ENCODE results near the gene CRBN. TPM values are rescaled to one million over a fixed set of nuclear protein-coding genes. Genes with fewer than 3 reads are reported as not detected.
A peak's percentile ranks its signal among the peaks of the same experiment; 100 is the strongest.

CRBN gene
- total RNA-seq, 1 donor from 2014 or later, result 52.6 TPM

DNA sequence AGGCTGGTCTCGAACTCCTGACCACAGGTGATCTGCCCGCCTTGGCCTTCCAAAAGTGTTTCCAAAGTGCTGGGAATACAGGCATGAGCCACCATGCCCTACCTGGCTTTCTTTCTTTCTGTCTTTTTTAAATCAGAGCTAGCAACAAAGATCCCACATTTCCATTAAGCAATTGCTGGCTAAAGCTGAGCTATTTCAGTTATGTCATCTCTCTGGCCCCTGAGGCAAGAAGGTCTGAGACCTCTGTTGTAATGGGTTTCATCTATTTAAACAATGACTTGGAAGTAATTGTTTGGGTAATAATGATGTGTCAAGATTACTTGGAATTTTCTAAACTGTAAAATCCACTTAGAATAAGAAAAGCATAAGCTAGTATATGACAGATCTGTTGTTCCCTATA lies 30.2 kb upstream of the CRBN start:
- Mint-ChIP-seq H3K36me3 (ENCODE audit: unreplicated experiment) (no peaks in the 10 kb centered on the region), H3K27ac (ENCODE audit: unreplicated experiment) (no peak overlapping the region), H3K4me3 (ENCODE audit: unreplicated experiment) (no peak overlapping the region), H3K27me3 (ENCODE audit: unreplicated experiment) (no peaks in the 10 kb centered on the region), H3K9me3 (ENCODE audit: unreplicated experiment) (no peaks in the 10 kb centered on the region), H3K4me1 (ENCODE audit: low read depth, unreplicated experiment) (no peaks in the 10 kb centered on the region)
- TF ChIP-seq CTCF (IDR thresholded peaks at IDR 0.05; ENCODE audit: partially characterized antibody, unreplicated experiment), result no peak
- no peak for DNase-seq

- no peaks in the 10 kb centered on the region for H3K36me3 Mint-ChIP-seq (ENCODE audit: unreplicated experiment)
- DNase-seq, result no peak
- H3K9me3 Mint-ChIP-seq (ENCODE audit: unreplicated experiment), result no peaks in the 10 kb centered on the region
- no peak for TF ChIP-seq CTCF (IDR thresholded peaks at IDR 0.05; ENCODE audit: partially characterized antibody, unreplicated experiment)
- H3K4me3 Mint-ChIP-seq (ENCODE audit: unreplicated experiment), result no peak overlapping the region
- no peak overlapping the region for H3K27ac Mint-ChIP-seq (ENCODE audit: unreplicated experiment)
- H3K4me1 Mint-ChIP-seq (ENCODE audit: low read depth, unreplicated experiment), result no peaks in the 10 kb centered on the region
- no peaks in the 10 kb centered on the region for H3K27me3 Mint-ChIP-seq (ENCODE audit: unreplicated experiment)
Observed at GRCh38 chr3:3209057-3209456, 29.6 kb upstream of the CRBN start.

DNA sequence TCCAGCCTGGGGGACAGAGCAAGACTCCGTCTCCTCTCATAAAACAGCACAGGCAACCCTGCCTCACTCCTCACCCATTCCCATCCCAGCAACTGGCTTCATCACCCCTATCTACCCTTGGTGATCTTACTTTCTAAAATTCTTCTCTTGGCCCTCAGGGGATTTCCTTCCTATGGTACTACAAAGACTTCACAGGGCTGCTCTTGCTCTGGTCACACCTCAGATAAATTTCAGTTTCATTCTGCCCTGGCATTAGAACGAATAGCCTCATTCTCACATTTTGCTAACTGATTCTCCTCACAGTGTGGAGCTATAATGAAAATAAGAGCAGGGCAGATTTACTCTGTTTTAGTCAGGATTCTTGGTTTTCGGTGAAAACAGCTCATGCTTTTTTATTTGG lies 22.1 kb upstream of the CRBN start:
- Mint-ChIP-seq H3K27ac (ENCODE audit: unreplicated experiment) (no peak overlapping the region), H3K4me3 (ENCODE audit: unreplicated experiment) (no peak overlapping the region), H3K36me3 (ENCODE audit: unreplicated experiment) (peaks cover 4% of the 10 kb centered on the region), H3K27me3 (ENCODE audit: unreplicated experiment) (peaks cover 2% of the 10 kb centered on the region), H3K4me1 (ENCODE audit: low read depth, unreplicated experiment) (peaks cover 6% of the 10 kb centered on the region), H3K9me3 (ENCODE audit: unreplicated experiment) (peaks cover 1% of the 10 kb centered on the region)
- TF ChIP-seq CTCF (IDR thresholded peaks at IDR 0.05; ENCODE audit: partially characterized antibody, unreplicated experiment), result no peak
- DNase-seq, result no peak

GRCh38 chr3:3200632-3201212 lies 21.2 kb upstream of the CRBN start:
- Mint-ChIP-seq H3K27me3 (ENCODE audit: unreplicated experiment) (peaks cover 2% of the 10 kb centered on the region), H3K27ac (ENCODE audit: unreplicated experiment) (no peak overlapping the region), H3K9me3 (ENCODE audit: unreplicated experiment) (peaks cover 1% of the 10 kb centered on the region), H3K36me3 (ENCODE audit: unreplicated experiment) (peaks cover 4% of the 10 kb centered on the region), H3K4me3 (ENCODE audit: unreplicated experiment) (no peak overlapping the region), H3K4me1 (ENCODE audit: low read depth, unreplicated experiment) (peaks cover 6% of the 10 kb centered on the region)
- DNase-seq, result peak; percentile 40
- peak; percentile 79 for TF ChIP-seq CTCF (IDR thresholded peaks at IDR 0.05; ENCODE audit: partially characterized antibody, unreplicated experiment)

- H3K36me3 Mint-ChIP-seq (ENCODE audit: unreplicated experiment), result peaks cover 4% of the 10 kb centered on the region
- H3K27me3 Mint-ChIP-seq (ENCODE audit: unreplicated experiment), result peaks cover 2% of the 10 kb centered on the region
- H3K9me3 Mint-ChIP-seq (ENCODE audit: unreplicated experiment), result peaks cover 1% of the 10 kb centered on the region
- no peak for DNase-seq
- TF ChIP-seq CTCF (IDR thresholded peaks at IDR 0.05; ENCODE audit: partially characterized antibody, unreplicated experiment), result no peak
- no peak overlapping the region for H3K4me3 Mint-ChIP-seq (ENCODE audit: unreplicated experiment)
- peaks cover 6% of the 10 kb centered on the region for H3K4me1 Mint-ChIP-seq (ENCODE audit: low read depth, unreplicated experiment)
- no peak overlapping the region for H3K27ac Mint-ChIP-seq (ENCODE audit: unreplicated experiment)
Observed at GRCh38 chr3:3199306-3199705, 19.8 kb upstream of the CRBN start.
